HepG2 (cell line): ENCODE measurements around the gene PPP2R5C. TPM values are rescaled to one million over a fixed set of nuclear protein-coding genes. Genes with fewer than 3 reads are reported as not detected.

Experiments used
- ATAC-seq: fragments of 200-7000 bp; cut with Tn5 transposase; 3 replicates; pipeline ENCODE4 v1.9.1; 2020; ENCODE audit warnings: mild to moderate bottlenecking, moderate library complexity
- BruUV-seq: library from RNA; stranded (reverse); fragments of 400-500 nt; replicated peaks from 2 replicates; lab custom pipeline; 2021; lab: Mats Ljungman, UMichigan
- CTCF ChIA-PET: fragments of 300-600 bp; formaldehyde crosslinking; extraction: SDS; loops from one replicate; lab custom pipeline; 2021; ENCODE audit warnings: low total read pairs, inconsistent platforms, low intra/inter-chr PET ratio; lab: Yijun Ruan, JAX
- POLR2A ChIA-PET: fragments of 350-600 bp; sonication (Branson Sonifier 250); formaldehyde crosslinking; loops from one replicate; lab custom pipeline; 2020; ENCODE audit warnings: antibody characterized with exemption, inconsistent platforms; lab: Yijun Ruan, JAX
- DNase-seq: peaks from one replicate; pipeline ENCODE4 v3.0.0-alpha.2; 2015; ENCODE audit warnings: low spot score
- FAIRE-seq: peaks from 3 replicates; lab custom pipeline; 2011; peaks lifted over from hg19 to GRCh38; lab: Jason Lieb, UNC
- H2AFZ ChIP-seq: one replicate; pipeline ENCODE4 v1.6.1; 2011; ENCODE audit warnings: low read length, inconsistent platforms
- H3K27ac ChIP-seq: fragments of 300-600 bp; 3 replicates; pipeline ENCODE4 v1.8.0; 2011; ENCODE audit warnings: mixed run types, mild to moderate bottlenecking, mixed read lengths, low read length, inconsistent platforms; ENCODE audit not compliant: insufficient read depth; ENCODE audit errors: extremely low read length
- H3K27me3 ChIP-seq, 2 experiments: fragments of 200-600 bp in 1 of 2; 2 replicates in 1 of 2; 3 replicates in 1 of 2; pipeline versions ENCODE4 v1.6.0 to v1.8.0; 2011; ENCODE audit warnings: low read length in 2 of 2, mild to moderate bottlenecking in 2 of 2, moderate library complexity in 2 of 2, inconsistent platforms in 1 of 2; ENCODE audit not compliant: insufficient read depth in 2 of 2, control insufficient read depth in 1 of 2
- H3K36me3 ChIP-seq, 2 experiments: fragments of 200-600 bp in 1 of 2; replicated peaks in 1 of 2; 2 replicates in 1 of 2; 3 replicates in 1 of 2; pipeline versions ENCODE4 v1.5.1 to v1.8.0; 2011; ENCODE audit warnings: low read length in 2 of 2, inconsistent platforms in 1 of 2; ENCODE audit not compliant: insufficient read depth in 2 of 2, control insufficient read depth in 1 of 2
- H3K4me1 ChIP-seq: 2 replicates; pipeline ENCODE4 v1.5.1; 2012; ENCODE audit warnings: low read length, inconsistent platforms; ENCODE audit not compliant: insufficient read depth
- H3K4me2 ChIP-seq: 2 replicates; pipeline ENCODE4 v1.6.0; 2011; ENCODE audit warnings: low read depth, low read length, inconsistent platforms
- H3K4me3 ChIP-seq, 3 experiments: fragments of 200-600 bp in 1 of 3; sonication (generic), shearing (Covaris generic) in 1 of 3; replicated peaks in 1 of 3; 2 replicates each; pipeline ENCODE4 v1.5.1; 2011 to 2016; ENCODE audit warnings: low read length in 3 of 3, inconsistent platforms in 2 of 3, low read depth in 2 of 3, mild to moderate bottlenecking in 2 of 3, control low read depth in 1 of 3, mixed read lengths in 1 of 3; ENCODE audit not compliant: insufficient read depth in 1 of 3
- H3K79me2 ChIP-seq: one replicate; pipeline ENCODE4 v1.6.1; 2011; ENCODE audit warnings: low read length, inconsistent platforms; ENCODE audit not compliant: insufficient read depth
- H3K9ac ChIP-seq: 2 replicates; pipeline ENCODE4 v1.6.0; 2011; ENCODE audit warnings: mild to moderate bottlenecking, low read depth, low read length, inconsistent platforms; ENCODE audit not compliant: insufficient read depth
- H3K9me3 ChIP-seq: 2 replicates; pipeline ENCODE4 v1.5.1; 2012; ENCODE audit warnings: mild to moderate bottlenecking, low read length
- H4K20me1 ChIP-seq: 2 replicates; pipeline ENCODE4 v1.6.0; 2011; ENCODE audit warnings: inconsistent platforms, mild to moderate bottlenecking, low read length, moderate library complexity; ENCODE audit not compliant: insufficient read depth
- FOXK2 ChIP-seq: fragments of 450-650 bp; IDR thresholded peaks from 2 replicates; pipeline ENCODE4 v1.6.1; 2016
- HIVEP1 ChIP-seq: sonication (generic); formaldehyde crosslinking; IDR thresholded peaks from 2 replicates; pipeline ENCODE4 v1.4.0; 2020; ENCODE audit warnings: mild to moderate bottlenecking, missing genetic modification reagents
- HMGXB3 ChIP-seq: sonication (generic); formaldehyde crosslinking; IDR thresholded peaks from 2 replicates; pipeline ENCODE4 v1.4.0; 2020; ENCODE audit warnings: missing genetic modification reagents, borderline replicate concordance
- MIXL1 ChIP-seq: IDR thresholded peaks from 2 replicates; pipeline ENCODE4 v1.6.1; 2016
- XRCC5 ChIP-seq: fragments of 200-400 bp; formaldehyde crosslinking; optimal IDR thresholded peaks from 2 replicates; pipeline ENCODE3; 2017; ENCODE audit warnings: mild to moderate bottlenecking, low read length
- ZNF329 ChIP-seq: sonication (generic); formaldehyde crosslinking; IDR thresholded peaks from 2 replicates; pipeline ENCODE4 v1.9.0; 2021; ENCODE audit warnings: low read depth, mild to moderate bottlenecking, missing genetic modification reagents
- ZNF331 ChIP-seq: sonication (generic); formaldehyde crosslinking; IDR thresholded peaks from 2 replicates; pipeline ENCODE4 v1.4.0; 2020; ENCODE audit warnings: missing genetic modification reagents
- ZNF567 ChIP-seq: sonication (generic); formaldehyde crosslinking; IDR thresholded peaks from 2 replicates; pipeline ENCODE4 v1.8.1; 2023; ENCODE audit warnings: mild to moderate bottlenecking, missing genetic modification reagents, borderline replicate concordance
- WGBS: methylation state at CpG from one replicate; pipeline ENCODE4 v1.1.6; 2017; ENCODE audit warnings: low lambda C conversion rate; 5-methylcytosine and 5-hydroxymethylcytosine counted together
- in situ Hi-C: cut with HindIII; loops from 2 replicates; pipeline ENCODE4 v1.10.0; 2017; ENCODE audit warnings: low pct_unique_long_range_greater_than_20kb; ENCODE audit not compliant: extremely low pct_ligation_motif_present
- intact Hi-C: fragments of 100-400 bp; cut with micrococcal nuclease; formaldehyde crosslinking; loops from one replicate; pipeline ENCODE4 v1.10.0; 2022; ENCODE audit not compliant: unreplicated experiment
- polyA plus RNA-seq, 8 experiments: library from polyadenylated mRNA; depleted of rRNA in 3 of 8; stranded (reverse) in 7 of 8; unstranded in 1 of 8; fragments of >200 nt; fragmentation: Illumina TruSeq in 4 of 8; extraction: Trizol in 4 of 8; gene quantifications; 2 replicates each; pipeline versions ENCODE4 v1.2.1 to v1.2.3, GENCODE V29; 2011 to 2016; ENCODE audit warnings: low read depth in 4 of 8, missing spikeins in 1 of 8, mixed read lengths in 1 of 8; ENCODE audit not compliant: insufficient read depth in 1 of 8
- total RNA-seq, 5 experiments: library from RNA; depleted of rRNA; stranded (reverse); fragments of >200 nt; fragmentation: Illumina TruSeq; extraction: Trizol; gene quantifications; 2 replicates each; pipeline ENCODE4 v1.2.3, GENCODE V29; 2016; ENCODE audit warnings: low read depth in 1 of 5
- TF ChIP-seq, protein P1 (sequence below): sonication (generic); formaldehyde crosslinking; IDR thresholded peaks from 2 replicates; pipeline ENCODE4 v1.4.0; 2020; ENCODE audit warnings: mild to moderate bottlenecking, low read depth, missing genetic modification reagents
- TF ChIP-seq, protein P2 (sequence below): sonication (generic); formaldehyde crosslinking; IDR thresholded peaks from 2 replicates; pipeline ENCODE4 v1.4.0; 2020; ENCODE audit warnings: mild to moderate bottlenecking, missing genetic modification reagents
- TF ChIP-seq, protein P3 (sequence below): sonication (generic); formaldehyde crosslinking; IDR thresholded peaks from 2 replicates; pipeline ENCODE4 v1.8.0; 2022; ENCODE audit warnings: missing genetic modification reagents, low read depth, mild to moderate bottlenecking, borderline replicate concordance
- TF ChIP-seq, protein P4 (sequence below): sonication (generic); formaldehyde crosslinking; IDR thresholded peaks from 2 replicates; pipeline ENCODE4 v1.8.1; 2022; ENCODE audit warnings: low read depth, mild to moderate bottlenecking, missing genetic modification reagents

Gene PPP2R5C
- total and polyA plus RNA-seq, 2 of the 13 experiments (the other 11 are each of a cell fraction or from before 2014, with no cell fraction given): 74.3 to 78.5 TPM

DNA sequence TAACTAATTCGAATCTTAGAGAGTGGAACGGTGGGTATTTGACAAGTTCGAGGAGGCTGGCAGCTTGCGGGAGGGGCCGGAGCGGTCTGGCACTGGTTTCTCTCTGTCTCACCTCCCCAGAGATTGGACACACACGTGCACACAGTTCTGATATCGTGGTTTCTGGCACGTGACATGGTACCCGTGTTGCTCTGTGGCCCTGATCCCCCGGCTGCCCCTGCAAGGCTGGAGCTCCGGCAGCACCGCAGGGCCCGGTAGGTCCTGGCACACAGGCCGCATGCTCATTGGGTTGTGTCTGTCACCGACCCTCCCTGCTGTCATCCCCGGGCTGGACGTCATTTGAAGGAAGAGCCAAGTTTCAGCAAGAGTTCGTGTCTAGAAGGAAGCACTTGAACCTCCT is 82.7 kb downstream of the PPP2R5C start (continued):
- TF ChIP-seq HIVEP1 (CRISPR knock-in tag): no peak
- no peak for TF ChIP-seq ZNF567 (CRISPR knock-in tag)
- no peak for TF ChIP-seq HMGXB3 (CRISPR knock-in tag)
- TF ChIP-seq XRCC5: no peak

GRCh38 chr14:101844751-101845150 is 83.2 kb downstream of the PPP2R5C start:
- Histone ChIP-seq H3K9me3 (no peaks in the 10 kb centered on the region), H3K79me2 (peaks cover 14% of the 10 kb centered on the region), H3K4me2 (no peak overlapping the region), H2AFZ (no peak overlapping the region), H3K27ac (no peak overlapping the region), H3K9ac (no peak overlapping the region)
- TF ChIP-seq FOXK2: no peak
- TF ChIP-seq, protein P1, sequence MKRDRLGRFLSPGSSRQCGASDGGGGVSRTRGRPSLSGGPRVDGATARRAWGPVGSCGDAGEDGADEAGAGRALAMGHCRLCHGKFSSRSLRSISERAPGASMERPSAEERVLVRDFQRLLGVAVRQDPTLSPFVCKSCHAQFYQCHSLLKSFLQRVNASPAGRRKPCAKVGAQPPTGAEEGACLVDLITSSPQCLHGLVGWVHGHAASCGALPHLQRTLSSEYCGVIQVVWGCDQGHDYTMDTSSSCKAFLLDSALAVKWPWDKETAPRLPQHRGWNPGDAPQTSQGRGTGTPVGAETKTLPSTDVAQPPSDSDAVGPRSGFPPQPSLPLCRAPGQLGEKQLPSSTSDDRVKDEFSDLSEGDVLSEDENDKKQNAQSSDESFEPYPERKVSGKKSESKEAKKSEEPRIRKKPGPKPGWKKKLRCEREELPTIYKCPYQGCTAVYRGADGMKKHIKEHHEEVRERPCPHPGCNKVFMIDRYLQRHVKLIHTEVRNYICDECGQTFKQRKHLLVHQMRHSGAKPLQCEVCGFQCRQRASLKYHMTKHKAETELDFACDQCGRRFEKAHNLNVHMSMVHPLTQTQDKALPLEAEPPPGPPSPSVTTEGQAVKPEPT (CRISPR knock-in tag): no peak
- TF ChIP-seq MIXL1 (CRISPR knock-in tag): no peak
- TF ChIP-seq ZNF329 (CRISPR knock-in tag): no peak
- TF ChIP-seq, protein P2, sequence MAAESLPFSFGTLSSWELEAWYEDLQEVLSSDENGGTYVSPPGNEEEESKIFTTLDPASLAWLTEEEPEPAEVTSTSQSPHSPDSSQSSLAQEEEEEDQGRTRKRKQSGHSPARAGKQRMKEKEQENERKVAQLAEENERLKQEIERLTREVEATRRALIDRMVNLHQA (CRISPR knock-in tag): no peak
- TF ChIP-seq, protein P3, sequence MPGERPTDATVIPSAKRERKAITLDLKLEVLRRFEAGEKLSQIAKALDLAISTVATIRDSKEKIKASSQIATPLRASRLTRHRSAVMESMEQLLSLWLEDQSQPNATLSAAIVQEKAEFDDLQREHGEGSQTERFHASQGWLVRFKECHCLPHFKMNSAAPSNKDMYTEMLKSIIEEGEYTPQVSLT: no peak
- TF ChIP-seq, protein P4, sequence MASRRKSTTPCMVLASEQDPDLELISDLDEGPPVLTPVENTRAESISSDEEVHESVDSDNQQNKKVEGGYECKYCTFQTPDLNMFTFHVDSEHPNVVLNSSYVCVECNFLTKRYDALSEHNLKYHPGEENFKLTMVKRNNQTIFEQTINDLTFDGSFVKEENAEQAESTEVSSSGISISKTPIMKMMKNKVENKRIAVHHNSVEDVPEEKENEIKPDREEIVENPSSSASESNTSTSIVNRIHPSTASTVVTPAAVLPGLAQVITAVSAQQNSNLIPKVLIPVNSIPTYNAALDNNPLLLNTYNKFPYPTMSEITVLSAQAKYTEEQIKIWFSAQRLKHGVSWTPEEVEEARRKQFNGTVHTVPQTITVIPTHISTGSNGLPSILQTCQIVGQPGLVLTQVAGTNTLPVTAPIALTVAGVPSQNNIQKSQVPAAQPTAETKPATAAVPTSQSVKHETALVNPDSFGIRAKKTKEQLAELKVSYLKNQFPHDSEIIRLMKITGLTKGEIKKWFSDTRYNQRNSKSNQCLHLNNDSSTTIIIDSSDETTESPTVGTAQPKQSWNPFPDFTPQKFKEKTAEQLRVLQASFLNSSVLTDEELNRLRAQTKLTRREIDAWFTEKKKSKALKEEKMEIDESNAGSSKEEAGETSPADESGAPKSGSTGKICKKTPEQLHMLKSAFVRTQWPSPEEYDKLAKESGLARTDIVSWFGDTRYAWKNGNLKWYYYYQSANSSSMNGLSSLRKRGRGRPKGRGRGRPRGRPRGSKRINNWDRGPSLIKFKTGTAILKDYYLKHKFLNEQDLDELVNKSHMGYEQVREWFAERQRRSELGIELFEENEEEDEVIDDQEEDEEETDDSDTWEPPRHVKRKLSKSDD (CRISPR knock-in tag): no peak
- TF ChIP-seq ZNF331 (CRISPR knock-in tag): no peak
- TF ChIP-seq, all 625 proteins: peak for 0
- no peak for DNase-seq
- ChIA-PET CTCF (no interaction called here), POLR2A (no interaction called here)
- intact Hi-C loops (no loop called here), in situ Hi-C loops (no loop called here)
- H3K27me3 ChIP-seq: no peaks in the 10 kb centered on the region
- ATAC-seq: no peak
- peaks cover 1 to 8% of the 10 kb centered on the region in 2 experiments; a peak in 2 of 5 replicates for H3K36me3 ChIP-seq
- no peak overlapping the region for H3K4me3 ChIP-seq
- no peaks in the 10 kb centered on the region for H3K4me1 ChIP-seq
- BruUV-seq: no TSS peak
- H4K20me1 ChIP-seq: peaks cover 10% of the 10 kb centered on the region; the same call in 1 of the 2 replicates
- no peak for FAIRE-seq
- WGBS: 98% methylated on average over 3 of the region's 3 CpGs
